Measurements from ENCODE around the gene REEP2.
A peak's percentile ranks its signal among the peaks of the same experiment; 100 is the strongest.

Gene REEP2

GRCh38 chr5:138461343-138462125 is 22.7 kb downstream of the REEP2 start:
- POLR2A ChIA-PET, result no interaction called here
- Histone ChIP-seq H3K27me3 (replicated peaks in 2 of 5; ENCODE audit: control insufficient read depth in 4 of 5, insufficient read depth in 5 of 5, low read length in 4 of 5) (peaks cover 0 to 12% (median 5%) of the 10 kb centered on the region in 5 experiments), H3K4me1 (ENCODE audit: control extremely low read depth in 1 of 4, control insufficient read depth in 4 of 4, insufficient read depth in 4 of 4, low read length in 3 of 4) (peaks cover 2 to 59% (median 49%) of the 10 kb centered on the region in 4 experiments), H3K36me3 (ENCODE audit: control insufficient read depth in 4 of 4, insufficient read depth in 4 of 4, low read length in 3 of 4) (peaks cover 0 to 3% (median under 1%) of the 10 kb centered on the region in 4 experiments), H3K27ac (ENCODE audit: insufficient read depth in 1 of 2, low read depth in 1 of 2, low read length in 2 of 2, poor library complexity in 1 of 2, severe bottlenecking in 2 of 2) (no peak overlapping the region), H3K4me3 (ENCODE audit: control insufficient read depth in 1 of 7, extremely low read depth in 1 of 7, insufficient read depth in 4 of 7, low read depth in 2 of 7, low read length in 6 of 7) (no peak overlapping the region), H3K9me3 (ENCODE audit: control extremely low read depth in 1 of 5, control insufficient read depth in 4 of 5, insufficient read depth in 2 of 5, low read depth in 1 of 5, low read length in 4 of 5) (no peaks in the 10 kb centered on the region)
- WGBS (ENCODE audit: insufficient coverage), result 95% methylated on average over 10 of the region's 11 CpGs
- CTCF ChIA-PET, result interaction anchor here (0.8 to 29.7 kb wide), 5 partner anchors 12 to 47 kb away, joined by 3 to 494 read pairs (median 4); no protein-coding TSS in a partner anchor
- DNase-seq, result no peak

GRCh38 chr5:138463419-138464007 is 24.7 kb downstream of the REEP2 start:
- peak in 2 of 3 donors; percentile 57 to 60 for DNase-seq
- Histone ChIP-seq H3K9me3 (ENCODE audit: control extremely low read depth in 1 of 5, control insufficient read depth in 4 of 5, insufficient read depth in 2 of 5, low read depth in 1 of 5, low read length in 4 of 5) (no peaks in the 10 kb centered on the region), H3K27me3 (replicated peaks in 2 of 5; ENCODE audit: control insufficient read depth in 4 of 5, insufficient read depth in 5 of 5, low read length in 4 of 5) (peaks cover 0 to 24% (median 8%) of the 10 kb centered on the region in 5 experiments), H3K36me3 (ENCODE audit: control insufficient read depth in 4 of 4, insufficient read depth in 4 of 4, low read length in 3 of 4) (peaks cover 0 to 18% (median 7%) of the 10 kb centered on the region in 4 experiments), H3K4me1 (ENCODE audit: control extremely low read depth in 1 of 4, control insufficient read depth in 4 of 4, insufficient read depth in 4 of 4, low read length in 3 of 4) (peaks cover 2 to 48% (median 41%) of the 10 kb centered on the region in 4 experiments), H3K27ac (ENCODE audit: insufficient read depth in 1 of 2, low read depth in 1 of 2, low read length in 2 of 2, poor library complexity in 1 of 2, severe bottlenecking in 2 of 2) (peak overlapping the region in 1 of 2 experiments; percentile 88), H3K4me3 (ENCODE audit: control insufficient read depth in 1 of 7, extremely low read depth in 1 of 7, insufficient read depth in 4 of 7, low read depth in 2 of 7, low read length in 6 of 7) (peak overlapping the region; percentile 35 to 88 (median 78))
- POLR2A ChIA-PET, result interaction anchor here (0.6 to 2.4 kb wide), 4 partner anchors 15 to 124 kb away, joined by 3 to 11 read pairs (median 5); partner anchors contain the start of gene ETF1
- CTCF ChIA-PET, result interaction anchor here (1.3 to 29.7 kb wide), 3 partner anchors 14 to 35 kb away, joined by 3 to 494 read pairs (median 143); no protein-coding TSS in a partner anchor
- WGBS (ENCODE audit: insufficient coverage), result 17% methylated on average over 16 of the region's 21 CpGs

- H3K36me3 ChIP-seq (ENCODE audit: control insufficient read depth in 4 of 4, insufficient read depth in 4 of 4, low read length in 3 of 4), result peaks cover 0 to 18% (median 7%) of the 10 kb centered on the region in 4 experiments
- no peaks in the 10 kb centered on the region for H3K9me3 ChIP-seq (ENCODE audit: control extremely low read depth in 1 of 5, control insufficient read depth in 4 of 5, insufficient read depth in 2 of 5, low read depth in 1 of 5, low read length in 4 of 5)
- H3K4me3 ChIP-seq (ENCODE audit: control insufficient read depth in 1 of 7, extremely low read depth in 1 of 7, insufficient read depth in 4 of 7, low read depth in 2 of 7, low read length in 6 of 7), result peak overlapping the region; percentile 73 to 89 (median 80)
- 0% methylated on average over 26 of the region's 34 CpGs for WGBS (ENCODE audit: insufficient coverage)
- H3K27ac ChIP-seq (ENCODE audit: insufficient read depth in 1 of 2, low read depth in 1 of 2, low read length in 2 of 2, poor library complexity in 1 of 2, severe bottlenecking in 2 of 2), result peak overlapping the region; percentile 66 to 88
- peaks cover 0 to 24% (median 8%) of the 10 kb centered on the region in 5 experiments for H3K27me3 ChIP-seq (replicated peaks in 2 of 5; ENCODE audit: control insufficient read depth in 4 of 5, insufficient read depth in 5 of 5, low read length in 4 of 5)
- CTCF ChIA-PET, result interaction anchor here (0.8 to 29.7 kb wide), 5 partner anchors 14 to 84 kb away, joined by 3 to 494 read pairs (median 3); no protein-coding TSS in a partner anchor
- POLR2A ChIA-PET, result interaction anchor here (0.9 to 2.7 kb wide), 6 partner anchors 15 to 125 kb away, joined by 3 to 15 read pairs (median 8); partner anchors contain the start of gene ETF1
- H3K4me1 ChIP-seq (ENCODE audit: control extremely low read depth in 1 of 4, control insufficient read depth in 4 of 4, insufficient read depth in 4 of 4, low read length in 3 of 4), result peaks cover 2 to 43% (median 36%) of the 10 kb centered on the region in 4 experiments
- peak; percentile 95 to 97 (median 95) for DNase-seq
These were observed 25.1 kb downstream of the REEP2 start for GRCh38 chr5:138464008-138464387.

GRCh38 chr5:138464388-138465260 is 25.8 kb downstream of the REEP2 start:
- peak; percentile 98 to 99 (median 99) for DNase-seq
- H3K4me3 ChIP-seq (ENCODE audit: control insufficient read depth in 1 of 7, extremely low read depth in 1 of 7, insufficient read depth in 4 of 7, low read depth in 2 of 7, low read length in 6 of 7), result peak overlapping the region; percentile 73 to 89 (median 80)
- H3K9me3 ChIP-seq (ENCODE audit: control extremely low read depth in 1 of 5, control insufficient read depth in 4 of 5, insufficient read depth in 2 of 5, low read depth in 1 of 5, low read length in 4 of 5), result no peaks in the 10 kb centered on the region
- WGBS (ENCODE audit: insufficient coverage), result 0% methylated on average over 52 of the region's 64 CpGs
- peaks cover 2 to 37% (median 30%) of the 10 kb centered on the region in 4 experiments for H3K4me1 ChIP-seq (ENCODE audit: control extremely low read depth in 1 of 4, control insufficient read depth in 4 of 4, insufficient read depth in 4 of 4, low read length in 3 of 4)
- H3K27ac ChIP-seq (ENCODE audit: insufficient read depth in 1 of 2, low read depth in 1 of 2, low read length in 2 of 2, poor library complexity in 1 of 2, severe bottlenecking in 2 of 2), result peak overlapping the region; percentile 66 to 88
- H3K27me3 ChIP-seq (replicated peaks in 2 of 5; ENCODE audit: control insufficient read depth in 4 of 5, insufficient read depth in 5 of 5, low read length in 4 of 5), result peaks cover 0 to 24% (median 8%) of the 10 kb centered on the region in 5 experiments
- ChIA-PET CTCF (interaction anchor here (0.8 to 29.7 kb wide), 11 partner anchors 9 to 111 kb away, joined by 3 to 494 read pairs (median 3); partner anchors contain the start of gene HSPA9), POLR2A (interaction anchor here (0.6 to 2.7 kb wide), 16 partner anchors 12 to 1097 kb away, joined by 3 to 15 read pairs (median 6); partner anchors contain the start of genes ETF1 and UBE2D2)
- H3K36me3 ChIP-seq (ENCODE audit: control insufficient read depth in 4 of 4, insufficient read depth in 4 of 4, low read length in 3 of 4), result peaks cover 0 to 18% (median 7%) of the 10 kb centered on the region in 4 experiments

GRCh38 chr5:138465261-138466124 is 26.6 kb downstream of the REEP2 start, which contains the start of gene EGR1:
Gene EGR1, plus strand, starts transcription at chr5:138465479. Its CDS starts 283 bp downstream, at chr5:138465762.
- Histone ChIP-seq H3K4me1 (ENCODE audit: control extremely low read depth in 1 of 4, control insufficient read depth in 4 of 4, insufficient read depth in 4 of 4, low read length in 3 of 4) (peaks cover under 1 to 30% (median 23%) of the 10 kb centered on the region in 4 experiments), H3K27me3 (replicated peaks in 2 of 5; ENCODE audit: control insufficient read depth in 4 of 5, insufficient read depth in 5 of 5, low read length in 4 of 5) (peaks cover 0 to 24% (median 8%) of the 10 kb centered on the region in 5 experiments), H3K4me3 (ENCODE audit: control insufficient read depth in 1 of 7, extremely low read depth in 1 of 7, insufficient read depth in 4 of 7, low read depth in 2 of 7, low read length in 6 of 7) (peak within 1 kb of the TSS; percentile 73 to 89 (median 80)), H3K36me3 (ENCODE audit: control insufficient read depth in 4 of 4, insufficient read depth in 4 of 4, low read length in 3 of 4) (peaks cover 0 to 18% (median 7%) of the 10 kb centered on the region in 4 experiments), H3K27ac (ENCODE audit: insufficient read depth in 1 of 2, low read depth in 1 of 2, low read length in 2 of 2, poor library complexity in 1 of 2, severe bottlenecking in 2 of 2) (peak within 1 kb of the TSS; percentile 66 to 88), H3K9me3 (ENCODE audit: control extremely low read depth in 1 of 5, control insufficient read depth in 4 of 5, insufficient read depth in 2 of 5, low read depth in 1 of 5, low read length in 4 of 5) (no peaks in the 10 kb centered on the region)
- ChIA-PET POLR2A (interaction anchor here (0.6 to 2.7 kb wide), 16 partner anchors 11 to 1096 kb away, joined by 3 to 15 read pairs (median 6); partner anchors contain the start of genes ETF1 and UBE2D2), CTCF (interaction anchor here (1.0 to 29.7 kb wide), 10 partner anchors 8 to 112 kb away, joined by 3 to 494 read pairs (median 3); partner anchors contain the start of gene HSPA9)
- 0% methylated on average over 82 of the region's 85 CpGs for WGBS (ENCODE audit: insufficient coverage)
- DNase-seq, result peak; percentile 94 to 97 (median 96)
